Measurements from ENCODE around the gene PIN1. TPM values are rescaled to one million over a fixed set of nuclear protein-coding genes. Genes with fewer than 3 reads are reported as not detected.
A peak's percentile ranks its signal among the peaks of the same experiment; 100 is the strongest.

Gene PIN1
- total and polyA plus RNA-seq, 10 of the 15 experiments (the other 5 are each of a cell fraction or from before 2014, with no cell fraction given), result 2.4 to 209 (median 71.5) TPM

- no peak for TF ChIP-seq MLLT1 (IDR thresholded peaks at IDR 0.05)
- no peak for TF ChIP-seq ZNF24 (IDR thresholded peaks at IDR 0.05)
- TF ChIP-seq ZNF622 (IDR thresholded peaks at IDR 0.05), result no peak
- TF ChIP-seq IRF3 (IDR thresholded peaks at IDR 0.05), result no peak
- no peak for TF ChIP-seq MTA3 (IDR thresholded peaks at IDR 0.05; ENCODE audit: borderline replicate concordance, low read length)
- no peak for TF ChIP-seq ZBED1 (IDR thresholded peaks at IDR 0.05; ENCODE audit: borderline replicate concordance)
- TF ChIP-seq CBX5 (IDR thresholded peaks at IDR 0.05; ENCODE audit: low read depth), result no peak
- no peak for TF ChIP-seq CHD4 (IDR thresholded peaks at IDR 0.05)
- no peak; the same call in 1 of the 2 replicates for TF ChIP-seq USF2 (IDR thresholded peaks at IDR 0.05; ENCODE audit: borderline replicate concordance, low read depth, low read length)
- peak in 1 of 2 experiments; percentile 53; a peak in 2 of 4 replicates for TF ChIP-seq BHLHE40 (IDR thresholded peaks at IDR 0.05; ENCODE audit: borderline replicate concordance in 1 of 2, low read depth in 2 of 2, low read length in 1 of 2)
- TF ChIP-seq WRNIP1 (IDR thresholded peaks at IDR 0.05; ENCODE audit: borderline replicate concordance, low read depth, low read length), result no peak
- TF ChIP-seq SMC3 (IDR thresholded peaks at IDR 0.05; ENCODE audit: borderline replicate concordance, low read length), result no peak
- peak in 1 of 2 experiments; percentile 55; a peak in 1 of 4 replicates for TF ChIP-seq EP300 (IDR thresholded peaks at IDR 0.05; ENCODE audit: borderline replicate concordance in 1 of 2, control insufficient read depth in 1 of 2, low read depth in 2 of 2, low read length in 2 of 2)
- TF ChIP-seq ZSCAN29 (IDR thresholded peaks at IDR 0.05), result no peak
- no peak for TF ChIP-seq HDAC6 (IDR thresholded peaks at IDR 0.05; ENCODE audit: unreplicated experiment)
- no peak for TF ChIP-seq ZNF384 (IDR thresholded peaks at IDR 0.05; ENCODE audit: borderline replicate concordance, low read depth, low read length)
- TF ChIP-seq SUZ12 (IDR thresholded peaks at IDR 0.05; ENCODE audit: unreplicated experiment), result no peak
- TF ChIP-seq BCL11A (IDR thresholded peaks at IDR 0.05; ENCODE audit: low read depth, low read length), result no peak
- no peak for TF ChIP-seq SRF (IDR thresholded peaks at IDR 0.05; ENCODE audit: low read depth in 2 of 2, low read length in 2 of 2)
- peak; percentile 98 for TF ChIP-seq NR2C1 (IDR thresholded peaks at IDR 0.05)
- TF ChIP-seq JUNB (IDR thresholded peaks at IDR 0.05), result no peak
- TF ChIP-seq ETV6 (conservative IDR thresholded peaks at IDR 0.05 in 1 of 2, IDR thresholded peaks at IDR 0.05 in 1 of 2; ENCODE audit: borderline replicate concordance in 1 of 2, low read depth in 1 of 2), result peak in 1 of 2 experiments; percentile 35; a peak in 1 of 4 replicates
- no peak for TF ChIP-seq MYB (IDR thresholded peaks at IDR 0.05; ENCODE audit: borderline replicate concordance, low read depth, low read length)
- TF ChIP-seq ATF3 (IDR thresholded peaks at IDR 0.05; ENCODE audit: borderline replicate concordance, extremely low read depth, low read depth, low read length), result no peak
- TF ChIP-seq MAX (IDR thresholded peaks at IDR 0.05; ENCODE audit: low read depth, low read length), result peak; percentile 84
- TF ChIP-seq CEBPB (IDR thresholded peaks at IDR 0.05; ENCODE audit: borderline replicate concordance in 1 of 2, low read depth in 2 of 2, low read length in 2 of 2), result no peak
Observed at GRCh38 chr19:9827289-9828238, 7.6 kb upstream of the PIN1 start, which contains the start of gene UBL5 (continued).
